Pancreas (tissue), 10 donors: ENCODE results near the gene TRPC4AP. TPM values are rescaled to one million over a fixed set of nuclear protein-coding genes. Genes with fewer than 3 reads are reported as not detected.
A peak's percentile ranks its signal among the peaks of the same experiment; 100 is the strongest.

ENCODE experiments used
- ATAC-seq, 4 donors: fragments of 200-7000 bp; cut with Tn5 transposase; one replicate each; pipeline versions ENCODE4 v1.8.0 to v1.9.1; 2020; ENCODE audit warnings: mild to moderate bottlenecking in 4 of 4, moderate library complexity in 4 of 4
- DNase-seq, 6 donors: peaks; one replicate each; pipeline ENCODE4 v3.0.0-alpha.2; 2020
- FAIRE-seq: peaks from 2 replicates; lab custom pipeline; 2012; peaks lifted over from hg19 to GRCh38; lab: Jason Lieb, UNC
- H3K27ac ChIP-seq, 4 donors: fragments of 200-600 bp; sonication (generic); 1 replicate in 3 of 4; 2 replicates in 1 of 4; pipeline versions ENCODE4 v1.5.0 to v1.8.0; 2020
- H3K27me3 ChIP-seq, 4 donors: fragments of 200-600 bp; one replicate each; pipeline ENCODE4 v1.8.0; 2021
- H3K36me3 ChIP-seq, 3 donors: fragments of 200-600 bp; sonication (generic) in 1 of 3; one replicate each; pipeline versions ENCODE4 v1.5.0 to v1.8.0; 2020 to 2021
- H3K4me1 ChIP-seq, 3 donors: fragments of 200-600 bp; one replicate each; pipeline ENCODE4 v1.8.0; 2021
- H3K4me3 ChIP-seq, 4 donors: fragments of 200-600 bp; sonication (generic) in 2 of 4; one replicate each; pipeline versions ENCODE4 v1.5.0 to v1.8.0; 2020 to 2021
- H3K9me3 ChIP-seq, 4 donors: fragments of 200-600 bp; one replicate each; pipeline ENCODE4 v1.8.0; 2021
- WGBS, 2 donors: extraction: QIAGEN DNeasy Blood & Tissue Kit; methylation state at CpG; one replicate each; pipeline ENCODE4 v1.1.7; 2013; 5-methylcytosine and 5-hydroxymethylcytosine counted together
- intact Hi-C, 3 donors: fragments of 100-400 bp; cut with DNase I; formaldehyde crosslinking; loops; one replicate each; pipeline versions ENCODE4 v1.11.1 to v1.14.2; 2022
- polyA plus RNA-seq, 2 donors: library from polyadenylated mRNA; stranded (reverse); fragments of 200-250 nt; gene quantifications; one replicate each; pipeline ENCODE4 v1.2.3, GENCODE V29; 2013
- total RNA-seq, 6 donors: library from RNA; stranded (reverse); fragmentation: NEBNext Ultra II Directional in 4 of 6; extraction: Animal tissue kit (Norgen Biotek cat#: 25700) in 4 of 6; gene quantifications; one replicate each; pipeline versions ENCODE4 v1.2.1 to v1.2.4, GENCODE V29; 2021 to 2023
- TF ChIP-seq, protein P1 (sequence below), 4 donors: fragments of 200-600 bp; sonication (generic) in 3 of 4; IDR thresholded peaks; one replicate each; pipeline versions ENCODE4 v1.5.0 to v1.8.0; 2021; ENCODE audit warnings: antibody characterized with exemption in 4 of 4
- donor health status: healthy with polysubstance abuse.
- donor health status: DM: no; HTN: no; CAD: no; lungs with moderate emphysema.
- donor health status: DM: no; HTN: no; CAD: no.
- donor health status: control.
- donor health status: control.
- donor health status: Bipolar disorder and iron deficiency.
- donor health status: DM: yes; HTN: yes; CAD: no.
- donor health status: DM: no; HTN: no; CAD: no.
- donor health status: DM: no; HTN: no; CAD: no.
- donor health status: DM: yes; HTN: yes; CAD: no.

Gene TRPC4AP
- total and polyA plus RNA-seq, 8 donors, result 30.7 to 43.1 (median 34.0) TPM

DNA sequence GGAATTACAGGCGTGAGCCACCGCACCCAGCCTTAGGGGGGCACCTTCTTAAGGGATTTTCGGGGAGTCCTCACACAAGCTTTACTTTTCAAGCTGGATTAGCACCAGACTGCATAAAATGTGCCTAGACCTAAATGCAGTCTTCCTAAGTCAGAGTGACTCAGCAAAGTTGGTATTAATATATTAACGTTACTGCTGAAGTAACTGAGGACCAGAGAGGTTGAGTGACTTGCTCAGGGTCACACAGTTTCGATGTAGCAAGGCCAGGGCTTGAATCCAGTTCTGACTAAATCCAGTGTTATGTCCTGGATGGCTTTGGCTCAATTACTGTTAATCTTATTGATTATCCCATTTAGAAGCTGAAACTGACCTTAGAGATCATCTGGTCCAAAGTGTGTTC, 41.1 kb upstream of the TRPC4AP start:
- FAIRE-seq (no peak), DNase-seq (no peak), ATAC-seq (no peak)
- Histone ChIP-seq H3K9me3 (no peaks in the 10 kb centered on the region), H3K27me3 (no peaks in the 10 kb centered on the region), H3K27ac (no peak overlapping the region), H3K4me3 (no peak overlapping the region), H3K36me3 (peaks cover 0 to 54% (median 18%) of the 10 kb centered on the region in 3 donors), H3K4me1 (peaks cover 0 to 10% (median 6%) of the 10 kb centered on the region in 3 donors)
- TF ChIP-seq, protein P1, sequence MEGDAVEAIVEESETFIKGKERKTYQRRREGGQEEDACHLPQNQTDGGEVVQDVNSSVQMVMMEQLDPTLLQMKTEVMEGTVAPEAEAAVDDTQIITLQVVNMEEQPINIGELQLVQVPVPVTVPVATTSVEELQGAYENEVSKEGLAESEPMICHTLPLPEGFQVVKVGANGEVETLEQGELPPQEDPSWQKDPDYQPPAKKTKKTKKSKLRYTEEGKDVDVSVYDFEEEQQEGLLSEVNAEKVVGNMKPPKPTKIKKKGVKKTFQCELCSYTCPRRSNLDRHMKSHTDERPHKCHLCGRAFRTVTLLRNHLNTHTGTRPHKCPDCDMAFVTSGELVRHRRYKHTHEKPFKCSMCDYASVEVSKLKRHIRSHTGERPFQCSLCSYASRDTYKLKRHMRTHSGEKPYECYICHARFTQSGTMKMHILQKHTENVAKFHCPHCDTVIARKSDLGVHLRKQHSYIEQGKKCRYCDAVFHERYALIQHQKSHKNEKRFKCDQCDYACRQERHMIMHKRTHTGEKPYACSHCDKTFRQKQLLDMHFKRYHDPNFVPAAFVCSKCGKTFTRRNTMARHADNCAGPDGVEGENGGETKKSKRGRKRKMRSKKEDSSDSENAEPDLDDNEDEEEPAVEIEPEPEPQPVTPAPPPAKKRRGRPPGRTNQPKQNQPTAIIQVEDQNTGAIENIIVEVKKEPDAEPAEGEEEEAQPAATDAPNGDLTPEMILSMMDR (IDR thresholded peaks at IDR 0.05), result no peak
- intact Hi-C loops, result no loop called here
- WGBS, 2 donors, result 77 to 84% methylated on average over 5 of the region's 5 CpGs

DNA sequence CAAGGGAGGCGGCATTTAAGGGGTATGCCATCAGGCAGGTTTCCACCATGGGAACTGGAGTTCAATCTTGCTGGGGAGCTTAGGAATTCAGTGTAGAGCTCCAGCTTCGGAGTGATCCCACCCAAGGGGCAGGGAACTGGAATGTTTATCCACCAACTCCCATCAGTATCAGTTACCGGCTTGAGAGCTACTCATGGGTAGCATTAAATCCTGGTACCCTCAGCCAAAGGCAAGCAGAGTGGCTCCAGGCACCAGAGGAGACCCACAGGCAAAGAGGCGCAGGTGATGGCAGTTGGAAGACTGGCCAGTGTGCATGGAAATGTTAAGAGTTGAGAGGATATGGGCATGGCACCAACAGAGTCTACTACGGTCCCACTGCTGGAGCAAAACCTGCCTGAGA, 40.4 kb upstream of the TRPC4AP start:
- DNase-seq, result no peak
- Histone ChIP-seq H3K4me1 (peaks cover 0 to 10% (median 6%) of the 10 kb centered on the region in 3 donors), H3K27me3 (no peaks in the 10 kb centered on the region), H3K4me3 (no peak overlapping the region), H3K27ac (no peak overlapping the region), H3K9me3 (no peaks in the 10 kb centered on the region), H3K36me3 (peaks cover 0 to 53% (median 15%) of the 10 kb centered on the region in 3 donors)
- intact Hi-C loops, result no loop called here
- WGBS, 2 donors, result 95% methylated on average over 5 of the region's 5 CpGs
- ATAC-seq, result no peak
- TF ChIP-seq, protein P1 (IDR thresholded peaks at IDR 0.05), result no peak
- FAIRE-seq, result no peak

DNA sequence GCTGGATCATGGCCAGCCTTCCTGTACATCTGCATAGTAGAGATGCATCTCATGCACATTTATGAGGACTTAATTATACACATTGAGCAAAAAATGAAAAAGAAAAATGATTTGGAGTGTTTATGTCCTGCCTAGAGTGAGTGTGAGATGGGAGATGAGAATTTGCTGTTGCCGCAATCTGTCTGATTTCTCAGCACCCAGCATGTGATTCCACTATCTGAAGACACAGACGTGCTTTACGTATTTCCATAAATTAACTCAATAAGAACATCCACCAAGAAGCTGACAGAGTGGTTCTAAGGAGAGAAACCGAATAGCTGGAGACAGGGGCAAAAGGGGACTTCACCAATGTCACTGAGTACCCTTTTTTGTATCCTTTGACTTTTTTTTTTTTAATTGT, 39.3 kb upstream of the TRPC4AP start:
- Histone ChIP-seq H3K9me3 (no peaks in the 10 kb centered on the region), H3K4me3 (no peak overlapping the region), H3K27me3 (no peaks in the 10 kb centered on the region), H3K36me3 (peaks cover 0 to 51% (median 11%) of the 10 kb centered on the region in 3 donors), H3K4me1 (peaks cover 0 to 10% (median 6%) of the 10 kb centered on the region in 3 donors), H3K27ac (no peak overlapping the region)
- 83 to 85% methylated on average over 4 of the region's 4 CpGs for WGBS, 2 donors
- ATAC-seq, result no peak
- no peak for FAIRE-seq
- TF ChIP-seq, protein P1 (IDR thresholded peaks at IDR 0.05), result no peak
- intact Hi-C loops, result no loop called here
- DNase-seq, result no peak

DNA sequence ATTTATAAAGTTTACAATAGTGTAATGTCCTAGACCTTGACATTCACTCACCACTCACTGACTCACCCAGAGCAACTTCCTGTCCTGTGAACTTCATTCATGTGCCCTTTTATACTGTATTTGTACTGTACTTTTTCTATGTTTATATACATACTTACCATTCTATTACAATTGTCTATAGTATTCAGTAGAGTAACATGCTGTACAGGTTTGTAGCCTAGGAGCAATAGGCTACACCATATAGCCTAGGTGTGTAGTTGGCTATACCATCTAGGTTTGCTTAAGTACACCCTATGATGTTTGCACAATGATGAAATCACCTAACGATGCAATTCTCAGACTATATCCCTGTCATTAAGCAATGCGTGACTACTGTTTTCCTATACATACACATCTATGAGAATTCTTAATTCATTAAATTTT, 37.1 kb upstream of the TRPC4AP start:
- TF ChIP-seq, protein P1 (IDR thresholded peaks at IDR 0.05), result no peak
- ATAC-seq, result peak in 1 of 4 donors; percentile 32
- intact Hi-C loops, result no loop called here
- 64 to 65% methylated on average over 2 of the region's 2 CpGs for WGBS, 2 donors
- DNase-seq, result no peak
- no peak for FAIRE-seq
- Histone ChIP-seq H3K4me1 (peaks cover 0 to 3% (median 2%) of the 10 kb centered on the region in 3 donors), H3K27ac (no peak overlapping the region), H3K4me3 (no peak overlapping the region), H3K36me3 (peaks cover 0 to 53% (median 11%) of the 10 kb centered on the region in 3 donors), H3K9me3 (no peaks in the 10 kb centered on the region), H3K27me3 (no peaks in the 10 kb centered on the region)

DNA sequence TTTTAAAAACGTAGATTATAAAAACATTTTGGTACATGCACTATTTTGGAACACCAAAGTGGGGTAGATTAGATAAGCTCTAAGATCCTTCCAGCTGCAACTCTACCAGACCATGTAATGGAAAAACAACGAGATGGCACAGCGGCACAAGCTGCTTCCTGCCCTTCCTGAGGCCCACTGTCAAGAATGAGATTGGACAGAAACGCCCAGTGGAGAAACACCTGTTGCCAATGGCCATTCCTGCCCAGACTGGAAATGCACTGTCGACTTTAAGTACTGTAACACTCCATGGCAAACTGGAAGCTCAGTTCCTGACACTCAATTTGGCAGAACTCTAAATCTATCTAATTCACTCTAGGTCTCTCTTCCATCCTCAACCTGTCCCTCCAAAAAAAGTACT, 33.1 kb upstream of the TRPC4AP start:
- FAIRE-seq, result no peak
- Histone ChIP-seq H3K27ac (no peak overlapping the region), H3K36me3 (peaks cover 8 to 61% (median 27%) of the 10 kb centered on the region in 3 donors)

More for the DNA sequence above, 33.1 kb upstream of the TRPC4AP start:
- TF ChIP-seq, protein P1 (IDR thresholded peaks at IDR 0.05), result no peak
- H3K27me3 ChIP-seq, result no peaks in the 10 kb centered on the region
- H3K4me3 ChIP-seq, result no peak overlapping the region
- no peaks in the 10 kb centered on the region for H3K4me1 ChIP-seq
- no peaks in the 10 kb centered on the region for H3K9me3 ChIP-seq
- ATAC-seq, result no peak
- DNase-seq, result no peak
- intact Hi-C loops, result no loop called here
- 75 to 87% methylated on average over 5 of the region's 5 CpGs for WGBS, 2 donors
